ENCODE results near the gene KATNB1. TPM values are rescaled to one million over a fixed set of nuclear protein-coding genes. Genes with fewer than 3 reads are reported as not detected.

KATNB1 gene
- total RNA-seq, 1 experiment from 2014 or later = 8.1 TPM

DNA sequence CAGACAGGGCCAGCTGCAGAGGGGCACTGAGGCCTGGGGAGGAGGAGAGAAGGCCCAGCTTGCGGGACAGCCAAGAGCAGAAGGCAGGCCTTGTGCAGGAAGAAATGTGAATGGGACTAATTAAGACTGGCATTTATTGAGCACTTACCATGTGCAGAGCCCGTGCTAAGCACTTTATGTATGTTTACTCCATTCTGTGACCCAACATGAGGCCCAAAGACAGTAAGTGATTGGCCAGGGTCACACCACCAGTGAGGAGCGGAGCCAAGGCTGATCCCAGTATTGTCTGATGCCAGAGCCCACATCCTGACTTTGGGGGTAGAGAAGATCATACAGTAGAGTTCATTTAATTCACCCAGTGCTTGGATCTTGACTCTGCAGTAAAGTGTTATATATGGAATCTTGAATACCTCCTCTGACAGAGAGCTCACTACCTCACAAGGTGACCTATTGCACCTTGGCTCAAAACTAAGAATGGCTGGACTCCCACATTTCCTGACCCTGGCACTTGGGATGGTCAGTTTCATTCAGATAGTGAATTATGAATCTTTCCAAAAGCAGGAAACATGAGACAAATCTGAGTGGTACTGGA, 13.6 kb downstream of the KATNB1 start:
- TF ChIP-seq, protein P1, sequence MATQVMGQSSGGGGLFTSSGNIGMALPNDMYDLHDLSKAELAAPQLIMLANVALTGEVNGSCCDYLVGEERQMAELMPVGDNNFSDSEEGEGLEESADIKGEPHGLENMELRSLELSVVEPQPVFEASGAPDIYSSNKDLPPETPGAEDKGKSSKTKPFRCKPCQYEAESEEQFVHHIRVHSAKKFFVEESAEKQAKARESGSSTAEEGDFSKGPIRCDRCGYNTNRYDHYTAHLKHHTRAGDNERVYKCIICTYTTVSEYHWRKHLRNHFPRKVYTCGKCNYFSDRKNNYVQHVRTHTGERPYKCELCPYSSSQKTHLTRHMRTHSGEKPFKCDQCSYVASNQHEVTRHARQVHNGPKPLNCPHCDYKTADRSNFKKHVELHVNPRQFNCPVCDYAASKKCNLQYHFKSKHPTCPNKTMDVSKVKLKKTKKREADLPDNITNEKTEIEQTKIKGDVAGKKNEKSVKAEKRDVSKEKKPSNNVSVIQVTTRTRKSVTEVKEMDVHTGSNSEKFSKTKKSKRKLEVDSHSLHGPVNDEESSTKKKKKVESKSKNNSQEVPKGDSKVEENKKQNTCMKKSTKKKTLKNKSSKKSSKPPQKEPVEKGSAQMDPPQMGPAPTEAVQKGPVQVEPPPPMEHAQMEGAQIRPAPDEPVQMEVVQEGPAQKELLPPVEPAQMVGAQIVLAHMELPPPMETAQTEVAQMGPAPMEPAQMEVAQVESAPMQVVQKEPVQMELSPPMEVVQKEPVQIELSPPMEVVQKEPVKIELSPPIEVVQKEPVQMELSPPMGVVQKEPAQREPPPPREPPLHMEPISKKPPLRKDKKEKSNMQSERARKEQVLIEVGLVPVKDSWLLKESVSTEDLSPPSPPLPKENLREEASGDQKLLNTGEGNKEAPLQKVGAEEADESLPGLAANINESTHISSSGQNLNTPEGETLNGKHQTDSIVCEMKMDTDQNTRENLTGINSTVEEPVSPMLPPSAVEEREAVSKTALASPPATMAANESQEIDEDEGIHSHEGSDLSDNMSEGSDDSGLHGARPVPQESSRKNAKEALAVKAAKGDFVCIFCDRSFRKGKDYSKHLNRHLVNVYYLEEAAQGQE (IDR thresholded peaks at IDR 0.05; ENCODE audit: insufficient read depth in 1 of 2, low read depth in 2 of 2, low read length in 1 of 2) = no peak
- no peak for TF ChIP-seq TCF7L2 (IDR thresholded peaks at IDR 0.05; ENCODE audit: low read depth, low read length)
- no peak for TF ChIP-seq SIN3A (IDR thresholded peaks at IDR 0.05; ENCODE audit: borderline replicate concordance, insufficient read depth, low read depth, low read length)
- no peak for TF ChIP-seq POLR2AphosphoS5 (IDR thresholded peaks at IDR 0.05; ENCODE audit: low read depth, low read length)
- TF ChIP-seq, protein P2, sequence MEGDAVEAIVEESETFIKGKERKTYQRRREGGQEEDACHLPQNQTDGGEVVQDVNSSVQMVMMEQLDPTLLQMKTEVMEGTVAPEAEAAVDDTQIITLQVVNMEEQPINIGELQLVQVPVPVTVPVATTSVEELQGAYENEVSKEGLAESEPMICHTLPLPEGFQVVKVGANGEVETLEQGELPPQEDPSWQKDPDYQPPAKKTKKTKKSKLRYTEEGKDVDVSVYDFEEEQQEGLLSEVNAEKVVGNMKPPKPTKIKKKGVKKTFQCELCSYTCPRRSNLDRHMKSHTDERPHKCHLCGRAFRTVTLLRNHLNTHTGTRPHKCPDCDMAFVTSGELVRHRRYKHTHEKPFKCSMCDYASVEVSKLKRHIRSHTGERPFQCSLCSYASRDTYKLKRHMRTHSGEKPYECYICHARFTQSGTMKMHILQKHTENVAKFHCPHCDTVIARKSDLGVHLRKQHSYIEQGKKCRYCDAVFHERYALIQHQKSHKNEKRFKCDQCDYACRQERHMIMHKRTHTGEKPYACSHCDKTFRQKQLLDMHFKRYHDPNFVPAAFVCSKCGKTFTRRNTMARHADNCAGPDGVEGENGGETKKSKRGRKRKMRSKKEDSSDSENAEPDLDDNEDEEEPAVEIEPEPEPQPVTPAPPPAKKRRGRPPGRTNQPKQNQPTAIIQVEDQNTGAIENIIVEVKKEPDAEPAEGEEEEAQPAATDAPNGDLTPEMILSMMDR (IDR thresholded peaks at IDR 0.05) = no peak
- Histone ChIP-seq H3K36me3 (ENCODE audit: control insufficient read depth, insufficient read depth, low read length) (no peaks in the 10 kb centered on the region), H3K4me3 (ENCODE audit: low read depth in 2 of 2, low read length in 2 of 2) (no peak overlapping the region), H3K9me3 (ENCODE audit: control insufficient read depth, insufficient read depth, low read depth, low read length) (no peaks in the 10 kb centered on the region), H3K27ac (ENCODE audit: low read length) (no peak overlapping the region), H3K4me1 (ENCODE audit: control insufficient read depth, insufficient read depth, low read length) (no peaks in the 10 kb centered on the region), H3K27me3 (ENCODE audit: control insufficient read depth, insufficient read depth, low read length) (no peaks in the 10 kb centered on the region)
- CTCF ChIA-PET = no interaction called here
- no TSS peak for BruUV-seq (replicated peaks)
- in situ Hi-C loops (cut with HindIII; ENCODE audit: low pct_unique_long_range_greater_than_20kb, low sequenced_read_pairs) = no loop called here
- POLR2A ChIA-PET = no interaction called here
- DNase-seq (ENCODE audit: low read depth, low spot score) = no peak
- intact Hi-C loops (cut with micrococcal nuclease; ENCODE audit: unreplicated experiment) = no loop called here
- no peak for ATAC-seq

DNA sequence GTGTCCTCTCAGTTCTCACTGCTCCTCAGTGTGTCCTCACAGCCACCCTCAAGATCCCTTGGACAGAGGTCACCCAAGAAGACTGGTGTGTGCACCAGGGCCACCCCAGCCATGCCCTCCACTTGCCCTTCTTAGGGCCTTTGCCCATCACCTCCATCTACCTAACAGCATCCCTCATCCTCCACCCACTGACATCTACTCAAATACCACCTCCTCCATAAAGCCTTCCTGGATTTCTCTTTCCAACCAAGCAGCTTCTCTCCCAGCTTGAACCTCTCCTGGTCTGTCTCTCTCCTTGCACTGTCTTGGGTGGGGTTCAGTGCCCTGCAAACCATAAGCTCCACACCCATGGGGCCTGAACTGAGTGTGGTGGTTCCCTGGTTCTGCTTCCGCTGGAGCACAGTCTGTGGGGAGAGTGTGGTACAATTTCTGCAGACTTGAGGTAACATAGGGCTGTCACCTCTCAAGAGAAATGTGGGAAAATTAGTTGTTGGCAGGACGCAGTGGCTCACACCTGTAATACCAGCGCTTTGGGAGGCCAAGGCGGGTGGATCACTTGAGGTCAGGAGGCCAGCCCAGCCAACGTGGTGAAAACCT, 14.4 kb downstream of the KATNB1 start:
- POLR2A ChIA-PET = no interaction called here
- H3K4me1 ChIP-seq (ENCODE audit: control insufficient read depth, insufficient read depth, low read length) = no peaks in the 10 kb centered on the region
- no peak for TF ChIP-seq POLR2AphosphoS5 (IDR thresholded peaks at IDR 0.05; ENCODE audit: low read depth, low read length)
- TF ChIP-seq, protein P2 (IDR thresholded peaks at IDR 0.05) = no peak
- TF ChIP-seq, protein P1 (IDR thresholded peaks at IDR 0.05; ENCODE audit: insufficient read depth in 1 of 2, low read depth in 2 of 2, low read length in 1 of 2) = no peak
- TF ChIP-seq TCF7L2 (IDR thresholded peaks at IDR 0.05; ENCODE audit: low read depth, low read length) = no peak
- TF ChIP-seq SIN3A (IDR thresholded peaks at IDR 0.05; ENCODE audit: borderline replicate concordance, insufficient read depth, low read depth, low read length) = no peak
- no peak overlapping the region for H3K27ac ChIP-seq (ENCODE audit: low read length)
- in situ Hi-C loops (cut with HindIII; ENCODE audit: low pct_unique_long_range_greater_than_20kb, low sequenced_read_pairs) = no loop called here
- H3K27me3 ChIP-seq (ENCODE audit: control insufficient read depth, insufficient read depth, low read length) = no peaks in the 10 kb centered on the region
- CTCF ChIA-PET = no interaction called here
- DNase-seq (ENCODE audit: low read depth, low spot score) (no peak), ATAC-seq (no peak)
- H3K4me3 ChIP-seq (ENCODE audit: low read depth in 2 of 2, low read length in 2 of 2) = no peak overlapping the region
- intact Hi-C loops (cut with micrococcal nuclease; ENCODE audit: unreplicated experiment) = loop anchor here (10.0 kb wide), 1 partner anchor 255 kb away; the partner anchor contains the start of genes USB1 and ZNF319
- no TSS peak for BruUV-seq (replicated peaks)
- H3K9me3 ChIP-seq (ENCODE audit: control insufficient read depth, insufficient read depth, low read depth, low read length) = no peaks in the 10 kb centered on the region
- no peaks in the 10 kb centered on the region for H3K36me3 ChIP-seq (ENCODE audit: control insufficient read depth, insufficient read depth, low read length)
